ENCODE measurements around the gene RAD51C.
A peak's percentile ranks its signal among the peaks of the same experiment; 100 is the strongest.
"Not testable (repeated sequence)": the region's sequence is repeated elsewhere in the genome, so short reads cannot be mapped to it uniquely, and the experiment has no call there.

RAD51C gene

DNA sequence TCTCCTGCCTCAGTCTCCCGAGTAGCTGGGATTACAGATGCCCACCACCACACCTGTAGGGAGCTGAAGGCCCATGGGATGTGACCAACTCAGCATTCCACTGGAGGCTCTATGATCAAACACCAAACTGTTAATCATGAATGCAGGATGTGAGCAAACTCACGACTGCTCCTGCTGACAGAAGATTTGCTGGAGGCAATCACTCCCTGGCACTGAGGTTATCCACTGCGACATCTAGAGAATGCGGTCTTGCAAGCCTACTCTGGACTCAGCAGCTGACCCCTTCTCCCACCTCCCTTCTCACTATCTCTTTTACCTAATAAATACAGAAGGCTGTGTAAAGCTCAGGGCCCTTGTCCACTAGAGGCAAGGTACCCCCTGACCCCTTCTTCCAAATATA lies 5.4 kb upstream of the RAD51C start:
- Histone ChIP-seq H3K4me2 (ENCODE audit: low read length) (no peak overlapping the region), H3K9me3 (ENCODE audit: low read length) (no peaks in the 10 kb centered on the region), H4K20me1 (ENCODE audit: insufficient read depth, low read length) (no peaks in the 10 kb centered on the region), H3K4me3 (ENCODE audit: low read depth, low read length, poor library complexity, severe bottlenecking) (no peak overlapping the region), H3K9ac (ENCODE audit: low read length) (no peak overlapping the region), H3K79me2 (ENCODE audit: insufficient read depth, low read length) (no peaks in the 10 kb centered on the region), H3K27ac (ENCODE audit: low read depth, low read length, poor library complexity, severe bottlenecking) (no peak overlapping the region), H3F3A (ENCODE audit: insufficient read depth, low read length) (no peaks in the 10 kb centered on the region), H3K27me3 (ENCODE audit: insufficient read depth, low read length) (no peaks in the 10 kb centered on the region), H2AFZ (ENCODE audit: low read length) (no peak overlapping the region), H3K4me1 (ENCODE audit: insufficient read depth, low read length, severe bottlenecking) (peaks cover 1% of the 10 kb centered on the region), H3K36me3 (ENCODE audit: insufficient read depth, low read length) (no peaks in the 10 kb centered on the region), H3K9me2 (ENCODE audit: low read depth, low read length) (no peaks in the 10 kb centered on the region)
- TF ChIP-seq CTCF (IDR thresholded peaks at IDR 0.05; ENCODE audit: low read length) (no peak), EZH2 (IDR thresholded peaks at IDR 0.05; ENCODE audit: borderline replicate concordance, low read length) (no peak)

DNA sequence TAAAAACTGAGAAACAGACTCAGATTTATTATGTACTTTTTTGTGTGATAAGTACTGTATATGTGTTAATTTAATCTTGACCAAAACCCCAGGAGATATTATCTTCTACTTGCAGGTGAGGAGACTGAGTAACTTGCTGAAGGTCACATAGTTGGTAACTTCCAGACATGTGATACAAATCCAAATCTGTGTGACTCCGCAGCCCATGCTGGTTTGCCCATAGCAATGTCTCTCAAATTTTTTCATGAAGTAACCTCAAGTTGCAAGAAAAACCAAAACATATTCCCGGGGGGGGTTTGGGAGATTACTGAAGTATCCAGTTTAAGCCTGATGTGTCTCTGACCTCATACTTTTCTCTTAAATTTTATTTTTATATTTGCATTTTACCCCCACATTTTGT lies 3.9 kb upstream of the RAD51C start:
- Histone ChIP-seq H3K36me3 (ENCODE audit: insufficient read depth, low read length) (peaks cover 2% of the 10 kb centered on the region; the same call in 1 of the 2 replicates), H3K9me2 (ENCODE audit: low read depth, low read length) (no peaks in the 10 kb centered on the region), H3K79me2 (ENCODE audit: insufficient read depth, low read length) (peaks cover 8% of the 10 kb centered on the region), H3K4me3 (ENCODE audit: low read depth, low read length, poor library complexity, severe bottlenecking) (no peak overlapping the region), H3K4me2 (ENCODE audit: low read length) (no peak overlapping the region), H3K9ac (ENCODE audit: low read length) (no peak overlapping the region), H2AFZ (ENCODE audit: low read length) (no peak overlapping the region), H3K4me1 (ENCODE audit: insufficient read depth, low read length, severe bottlenecking) (peaks cover 11% of the 10 kb centered on the region), H3K27ac (ENCODE audit: low read depth, low read length, poor library complexity, severe bottlenecking) (no peak overlapping the region), H3K27me3 (ENCODE audit: insufficient read depth, low read length) (no peaks in the 10 kb centered on the region), H3K9me3 (ENCODE audit: low read length) (no peaks in the 10 kb centered on the region), H3F3A (ENCODE audit: insufficient read depth, low read length) (no peaks in the 10 kb centered on the region), H4K20me1 (ENCODE audit: insufficient read depth, low read length) (no peaks in the 10 kb centered on the region)
- TF ChIP-seq CTCF (IDR thresholded peaks at IDR 0.05; ENCODE audit: low read length) (no peak), EZH2 (IDR thresholded peaks at IDR 0.05; ENCODE audit: borderline replicate concordance, low read length) (no peak)

- not testable (repeated sequence) for H4K20me1 ChIP-seq (ENCODE audit: insufficient read depth, low read length); H3K27me3 ChIP-seq (ENCODE audit: insufficient read depth, low read length)
- H3K4me1 ChIP-seq (ENCODE audit: insufficient read depth, low read length, severe bottlenecking): peaks cover 24% of the 10 kb centered on the region
These were observed 2.4 kb upstream of the RAD51C start for GRCh38 chr17:58690033-58690432.

GRCh38 chr17:58691701-58692238 lies 632 bp upstream of the RAD51C start, which contains the start of gene TEX14:
Gene TEX14 (minus strand): TSS chr17:58692045. CDS start chr17:58652001, 40,044 bp downstream.
- peak within 1 kb of the TSS; percentile 91 for H2AFZ ChIP-seq (ENCODE audit: low read length)
- peak within 1 kb of the TSS; percentile 56 for H3K27ac ChIP-seq (ENCODE audit: low read depth, low read length, poor library complexity, severe bottlenecking)
- peaks cover 24% of the 10 kb centered on the region for H3K4me1 ChIP-seq (ENCODE audit: insufficient read depth, low read length, severe bottlenecking)
- H3K9ac ChIP-seq (ENCODE audit: low read length): peak within 1 kb of the TSS; percentile 90
- H3K79me2 ChIP-seq (ENCODE audit: insufficient read depth, low read length): peaks cover 25% of the 10 kb centered on the region
- no peaks in the 10 kb centered on the region for H3F3A ChIP-seq (ENCODE audit: insufficient read depth, low read length)
- H3K9me3 ChIP-seq (ENCODE audit: low read length): no peaks in the 10 kb centered on the region
- peaks cover 25% of the 10 kb centered on the region; the same call in 1 of the 2 replicates for H3K36me3 ChIP-seq (ENCODE audit: insufficient read depth, low read length)
- no peaks in the 10 kb centered on the region for H4K20me1 ChIP-seq (ENCODE audit: insufficient read depth, low read length)
- H3K9me2 ChIP-seq (ENCODE audit: low read depth, low read length): no peaks in the 10 kb centered on the region
- peak within 1 kb of the TSS; percentile 80 for H3K4me3 ChIP-seq (ENCODE audit: low read depth, low read length, poor library complexity, severe bottlenecking)
- peak within 1 kb of the TSS; percentile 89 for H3K4me2 ChIP-seq (ENCODE audit: low read length)
- H3K27me3 ChIP-seq (ENCODE audit: insufficient read depth, low read length): no peaks in the 10 kb centered on the region
- no peak for TF ChIP-seq EZH2 (IDR thresholded peaks at IDR 0.05; ENCODE audit: borderline replicate concordance, low read length)
- TF ChIP-seq CTCF (IDR thresholded peaks at IDR 0.05; ENCODE audit: low read length): no peak

More at GRCh38 chr17:58690033-58690432, 2.4 kb upstream of the RAD51C start:
- H3K9me3 ChIP-seq (ENCODE audit: low read length); H3K27ac ChIP-seq (ENCODE audit: low read depth, low read length, poor library complexity, severe bottlenecking); H2AFZ ChIP-seq (ENCODE audit: low read length); H3K4me3 ChIP-seq (ENCODE audit: low read depth, low read length, poor library complexity, severe bottlenecking); H3F3A ChIP-seq (ENCODE audit: insufficient read depth, low read length); H3K9ac ChIP-seq (ENCODE audit: low read length); H3K9me2 ChIP-seq (ENCODE audit: low read depth, low read length); H3K4me2 ChIP-seq (ENCODE audit: low read length): not testable (repeated sequence)
- Histone ChIP-seq H3K79me2 (ENCODE audit: insufficient read depth, low read length) (peaks cover 23% of the 10 kb centered on the region), H3K36me3 (ENCODE audit: insufficient read depth, low read length) (peaks cover 14% of the 10 kb centered on the region; the same call in 1 of the 2 replicates)

Data from OCI-LY1 (cell line).